ENCODE measurements around the gene MRPL52. TPM values are rescaled to one million over a fixed set of nuclear protein-coding genes. Genes with fewer than 3 reads are reported as not detected.

The MRPL52 gene
- total and polyA plus RNA-seq, 2 of the 13 experiments (the other 11 are each of a cell fraction or from before 2014, with no cell fraction given): 118 to 329 TPM

DNA sequence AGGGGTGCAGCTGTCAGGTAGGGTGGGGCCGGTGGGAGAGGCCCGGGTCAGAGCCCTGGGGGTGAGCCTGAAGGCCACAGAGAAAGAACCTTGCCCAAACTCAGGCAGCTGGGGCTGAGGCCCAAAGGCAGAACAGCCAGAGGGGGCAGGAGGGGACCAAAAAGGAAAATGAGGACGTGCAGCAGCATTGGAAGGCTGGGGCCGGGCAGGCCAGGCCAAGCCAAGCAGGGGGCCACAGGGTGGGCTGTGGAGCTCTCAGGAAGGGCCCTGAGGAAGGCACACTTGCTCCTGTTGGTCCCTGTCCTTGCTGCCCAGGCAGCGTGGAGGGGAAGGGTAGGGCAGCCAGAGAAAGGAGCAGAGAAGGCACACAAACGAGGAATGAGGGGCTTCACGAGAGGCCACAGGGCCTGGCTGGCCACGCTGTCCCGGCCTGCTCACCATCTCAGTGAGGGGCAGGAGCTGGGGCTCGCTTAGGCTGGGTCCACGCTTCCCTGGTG lies 17.2 kb downstream of the MRPL52 start (continued):
- TF ChIP-seq, protein P1, sequence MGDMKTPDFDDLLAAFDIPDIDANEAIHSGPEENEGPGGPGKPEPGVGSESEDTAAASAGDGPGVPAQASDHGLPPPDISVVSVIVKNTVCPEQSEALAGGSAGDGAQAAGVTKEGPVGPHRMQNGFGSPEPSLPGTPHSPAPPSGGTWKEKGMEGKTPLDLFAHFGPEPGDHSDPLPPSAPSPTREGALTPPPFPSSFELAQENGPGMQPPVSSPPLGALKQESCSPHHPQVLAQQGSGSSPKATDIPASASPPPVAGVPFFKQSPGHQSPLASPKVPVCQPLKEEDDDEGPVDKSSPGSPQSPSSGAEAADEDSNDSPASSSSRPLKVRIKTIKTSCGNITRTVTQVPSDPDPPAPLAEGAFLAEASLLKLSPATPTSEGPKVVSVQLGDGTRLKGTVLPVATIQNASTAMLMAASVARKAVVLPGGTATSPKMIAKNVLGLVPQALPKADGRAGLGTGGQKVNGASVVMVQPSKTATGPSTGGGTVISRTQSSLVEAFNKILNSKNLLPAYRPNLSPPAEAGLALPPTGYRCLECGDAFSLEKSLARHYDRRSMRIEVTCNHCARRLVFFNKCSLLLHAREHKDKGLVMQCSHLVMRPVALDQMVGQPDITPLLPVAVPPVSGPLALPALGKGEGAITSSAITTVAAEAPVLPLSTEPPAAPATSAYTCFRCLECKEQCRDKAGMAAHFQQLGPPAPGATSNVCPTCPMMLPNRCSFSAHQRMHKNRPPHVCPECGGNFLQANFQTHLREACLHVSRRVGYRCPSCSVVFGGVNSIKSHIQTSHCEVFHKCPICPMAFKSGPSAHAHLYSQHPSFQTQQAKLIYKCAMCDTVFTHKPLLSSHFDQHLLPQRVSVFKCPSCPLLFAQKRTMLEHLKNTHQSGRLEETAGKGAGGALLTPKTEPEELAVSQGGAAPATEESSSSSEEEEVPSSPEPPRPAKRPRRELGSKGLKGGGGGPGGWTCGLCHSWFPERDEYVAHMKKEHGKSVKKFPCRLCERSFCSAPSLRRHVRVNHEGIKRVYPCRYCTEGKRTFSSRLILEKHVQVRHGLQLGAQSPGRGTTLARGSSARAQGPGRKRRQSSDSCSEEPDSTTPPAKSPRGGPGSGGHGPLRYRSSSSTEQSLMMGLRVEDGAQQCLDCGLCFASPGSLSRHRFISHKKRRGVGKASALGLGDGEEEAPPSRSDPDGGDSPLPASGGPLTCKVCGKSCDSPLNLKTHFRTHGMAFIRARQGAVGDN (CRISPR knock-in tag; IDR thresholded peaks at IDR 0.05): peak; percentile 6; the same call in 1 of the 2 replicates
- TF ChIP-seq, protein P2, sequence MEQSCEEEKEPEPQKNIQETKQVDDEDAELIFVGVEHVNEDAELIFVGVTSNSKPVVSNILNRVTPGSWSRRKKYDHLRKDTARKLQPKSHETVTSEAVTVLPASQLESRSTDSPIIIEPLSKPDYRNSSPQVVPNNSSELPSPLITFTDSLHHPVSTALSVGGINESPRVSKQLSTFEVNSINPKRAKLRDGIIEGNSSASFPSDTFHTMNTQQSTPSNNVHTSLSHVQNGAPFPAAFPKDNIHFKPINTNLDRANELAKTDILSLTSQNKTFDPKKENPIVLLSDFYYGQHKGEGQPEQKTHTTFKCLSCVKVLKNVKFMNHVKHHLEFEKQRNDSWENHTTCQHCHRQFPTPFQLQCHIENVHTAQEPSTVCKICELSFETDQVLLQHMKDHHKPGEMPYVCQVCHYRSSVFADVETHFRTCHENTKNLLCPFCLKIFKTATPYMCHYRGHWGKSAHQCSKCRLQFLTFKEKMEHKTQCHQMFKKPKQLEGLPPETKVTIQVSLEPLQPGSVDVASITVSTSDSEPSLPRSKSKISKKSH (CRISPR knock-in tag; IDR thresholded peaks at IDR 0.05; ENCODE audit: borderline replicate concordance): peak; percentile 57; the same call in 1 of the 2 replicates
- TF ChIP-seq, protein P3, sequence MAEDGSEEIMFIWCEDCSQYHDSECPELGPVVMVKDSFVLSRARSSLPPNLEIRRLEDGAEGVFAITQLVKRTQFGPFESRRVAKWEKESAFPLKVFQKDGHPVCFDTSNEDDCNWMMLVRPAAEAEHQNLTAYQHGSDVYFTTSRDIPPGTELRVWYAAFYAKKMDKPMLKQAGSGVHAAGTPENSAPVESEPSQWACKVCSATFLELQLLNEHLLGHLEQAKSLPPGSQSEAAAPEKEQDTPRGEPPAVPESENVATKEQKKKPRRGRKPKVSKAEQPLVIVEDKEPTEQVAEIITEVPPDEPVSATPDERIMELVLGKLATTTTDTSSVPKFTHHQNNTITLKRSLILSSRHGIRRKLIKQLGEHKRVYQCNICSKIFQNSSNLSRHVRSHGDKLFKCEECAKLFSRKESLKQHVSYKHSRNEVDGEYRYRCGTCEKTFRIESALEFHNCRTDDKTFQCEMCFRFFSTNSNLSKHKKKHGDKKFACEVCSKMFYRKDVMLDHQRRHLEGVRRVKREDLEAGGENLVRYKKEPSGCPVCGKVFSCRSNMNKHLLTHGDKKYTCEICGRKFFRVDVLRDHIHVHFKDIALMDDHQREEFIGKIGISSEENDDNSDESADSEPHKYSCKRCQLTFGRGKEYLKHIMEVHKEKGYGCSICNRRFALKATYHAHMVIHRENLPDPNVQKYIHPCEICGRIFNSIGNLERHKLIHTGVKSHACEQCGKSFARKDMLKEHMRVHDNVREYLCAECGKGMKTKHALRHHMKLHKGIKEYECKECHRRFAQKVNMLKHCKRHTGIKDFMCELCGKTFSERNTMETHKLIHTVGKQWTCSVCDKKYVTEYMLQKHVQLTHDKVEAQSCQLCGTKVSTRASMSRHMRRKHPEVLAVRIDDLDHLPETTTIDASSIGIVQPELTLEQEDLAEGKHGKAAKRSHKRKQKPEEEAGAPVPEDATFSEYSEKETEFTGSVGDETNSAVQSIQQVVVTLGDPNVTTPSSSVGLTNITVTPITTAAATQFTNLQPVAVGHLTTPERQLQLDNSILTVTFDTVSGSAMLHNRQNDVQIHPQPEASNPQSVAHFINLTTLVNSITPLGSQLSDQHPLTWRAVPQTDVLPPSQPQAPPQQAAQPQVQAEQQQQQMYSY (CRISPR knock-in tag; IDR thresholded peaks at IDR 0.05): no peak
- TF ChIP-seq ZNF121 (CRISPR knock-in tag; IDR thresholded peaks at IDR 0.05) (no peak), ZNF703 (CRISPR knock-in tag; IDR thresholded peaks at IDR 0.05; ENCODE audit: borderline replicate concordance) (no peak), ZFP41 (CRISPR knock-in tag; IDR thresholded peaks at IDR 0.05; ENCODE audit: borderline replicate concordance) (no peak), PHB2 (IDR thresholded peaks at IDR 0.05; ENCODE audit: partially characterized antibody) (no peak), ZNF547 (CRISPR knock-in tag; IDR thresholded peaks at IDR 0.05) (no peak)
- TF ChIP-seq, protein P4, sequence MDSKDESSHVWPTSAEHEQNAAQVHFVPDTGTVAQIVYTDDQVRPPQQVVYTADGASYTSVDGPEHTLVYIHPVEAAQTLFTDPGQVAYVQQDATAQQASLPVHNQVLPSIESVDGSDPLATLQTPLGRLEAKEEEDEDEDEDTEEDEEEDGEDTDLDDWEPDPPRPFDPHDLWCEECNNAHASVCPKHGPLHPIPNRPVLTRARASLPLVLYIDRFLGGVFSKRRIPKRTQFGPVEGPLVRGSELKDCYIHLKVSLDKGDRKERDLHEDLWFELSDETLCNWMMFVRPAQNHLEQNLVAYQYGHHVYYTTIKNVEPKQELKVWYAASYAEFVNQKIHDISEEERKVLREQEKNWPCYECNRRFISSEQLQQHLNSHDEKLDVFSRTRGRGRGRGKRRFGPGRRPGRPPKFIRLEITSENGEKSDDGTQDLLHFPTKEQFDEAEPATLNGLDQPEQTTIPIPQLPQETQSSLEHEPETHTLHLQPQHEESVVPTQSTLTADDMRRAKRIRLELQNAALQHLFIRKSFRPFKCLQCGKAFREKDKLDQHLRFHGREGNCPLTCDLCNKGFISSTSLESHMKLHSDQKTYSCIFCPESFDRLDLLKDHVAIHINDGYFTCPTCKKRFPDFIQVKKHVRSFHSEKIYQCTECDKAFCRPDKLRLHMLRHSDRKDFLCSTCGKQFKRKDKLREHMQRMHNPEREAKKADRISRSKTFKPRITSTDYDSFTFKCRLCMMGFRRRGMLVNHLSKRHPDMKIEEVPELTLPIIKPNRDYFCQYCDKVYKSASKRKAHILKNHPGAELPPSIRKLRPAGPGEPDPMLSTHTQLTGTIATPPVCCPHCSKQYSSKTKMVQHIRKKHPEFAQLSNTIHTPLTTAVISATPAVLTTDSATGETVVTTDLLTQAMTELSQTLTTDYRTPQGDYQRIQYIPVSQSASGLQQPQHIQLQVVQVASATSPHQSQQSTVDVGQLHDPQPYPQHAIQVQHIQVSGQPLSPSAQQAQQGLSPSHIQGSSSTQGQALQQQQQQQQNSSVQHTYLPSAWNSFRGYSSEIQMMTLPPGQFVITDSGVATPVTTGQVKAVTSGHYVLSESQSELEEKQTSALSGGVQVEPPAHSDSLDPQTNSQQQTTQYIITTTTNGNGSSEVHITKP (CRISPR knock-in tag; IDR thresholded peaks at IDR 0.05; ENCODE audit: low read depth): no peak
- TF ChIP-seq, protein P5, sequence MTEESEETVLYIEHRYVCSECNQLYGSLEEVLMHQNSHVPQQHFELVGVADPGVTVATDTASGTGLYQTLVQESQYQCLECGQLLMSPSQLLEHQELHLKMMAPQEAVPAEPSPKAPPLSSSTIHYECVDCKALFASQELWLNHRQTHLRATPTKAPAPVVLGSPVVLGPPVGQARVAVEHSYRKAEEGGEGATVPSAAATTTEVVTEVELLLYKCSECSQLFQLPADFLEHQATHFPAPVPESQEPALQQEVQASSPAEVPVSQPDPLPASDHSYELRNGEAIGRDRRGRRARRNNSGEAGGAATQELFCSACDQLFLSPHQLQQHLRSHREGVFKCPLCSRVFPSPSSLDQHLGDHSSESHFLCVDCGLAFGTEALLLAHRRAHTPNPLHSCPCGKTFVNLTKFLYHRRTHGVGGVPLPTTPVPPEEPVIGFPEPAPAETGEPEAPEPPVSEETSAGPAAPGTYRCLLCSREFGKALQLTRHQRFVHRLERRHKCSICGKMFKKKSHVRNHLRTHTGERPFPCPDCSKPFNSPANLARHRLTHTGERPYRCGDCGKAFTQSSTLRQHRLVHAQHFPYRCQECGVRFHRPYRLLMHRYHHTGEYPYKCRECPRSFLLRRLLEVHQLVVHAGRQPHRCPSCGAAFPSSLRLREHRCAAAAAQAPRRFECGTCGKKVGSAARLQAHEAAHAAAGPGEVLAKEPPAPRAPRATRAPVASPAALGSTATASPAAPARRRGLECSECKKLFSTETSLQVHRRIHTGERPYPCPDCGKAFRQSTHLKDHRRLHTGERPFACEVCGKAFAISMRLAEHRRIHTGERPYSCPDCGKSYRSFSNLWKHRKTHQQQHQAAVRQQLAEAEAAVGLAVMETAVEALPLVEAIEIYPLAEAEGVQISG (CRISPR knock-in tag; IDR thresholded peaks at IDR 0.05): no peak

All from HepG2 (cell line).